NT2/D1 (cell line): ENCODE measurements around the gene ENC1.

Experiments
- SUZ12 ChIP-seq: IDR thresholded peaks from 2 replicates; pipeline ENCODE4 v1.6.1; 2011; ENCODE audit not compliant: insufficient read length, insufficient read depth; ENCODE audit errors: extremely low read depth
- YY1 ChIP-seq: IDR thresholded peaks from 2 replicates; pipeline ENCODE4 v1.6.1; 2011; ENCODE audit not compliant: insufficient read length, insufficient read depth

GRCh38 chr5:74679966-74680365 is 39.4 kb upstream of the ENC1 start:
- TF ChIP-seq SUZ12 (no peak), YY1 (no peak)
